ENCODE data around the gene SNX15.

The SNX15 gene

DNA sequence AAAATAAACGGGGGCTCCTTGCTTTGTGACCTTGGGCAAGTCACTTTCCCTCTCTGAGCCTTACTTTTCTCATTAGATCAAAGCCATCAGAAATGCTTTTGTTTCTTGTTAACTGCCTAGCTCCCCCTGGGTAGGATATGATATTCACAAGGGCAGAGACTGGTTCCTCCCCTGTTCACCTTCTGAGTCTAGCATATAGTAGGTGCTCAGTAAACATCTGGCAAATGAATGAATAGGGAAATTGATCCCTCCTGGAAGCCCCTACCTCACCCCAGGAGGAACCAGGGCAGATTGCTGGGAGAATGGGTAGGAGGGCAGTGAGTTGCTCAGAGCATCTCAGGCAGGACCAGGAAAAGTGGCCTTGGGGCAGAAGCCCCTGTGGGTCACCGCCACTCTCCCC, 7.2 kb downstream of the SNX15 start:
- H3K9me3 ChIP-seq = no peaks in the 10 kb centered on the region
- H3K4me3 ChIP-seq (ENCODE audit: low read depth in 1 of 2, low read length in 1 of 2) = no peak overlapping the region
- no peak for TF ChIP-seq CTCF (IDR thresholded peaks at IDR 0.05)
- H3K27ac ChIP-seq = no peak overlapping the region
- no peaks in the 10 kb centered on the region for H3K27me3 ChIP-seq
- H3K36me3 ChIP-seq = peaks cover 58% of the 10 kb centered on the region
- H3K4me1 ChIP-seq (ENCODE audit: control insufficient read depth in 1 of 2, insufficient read depth in 1 of 2, low read depth in 1 of 2, low read length in 1 of 2) = no peaks in the 10 kb centered on the region

DNA sequence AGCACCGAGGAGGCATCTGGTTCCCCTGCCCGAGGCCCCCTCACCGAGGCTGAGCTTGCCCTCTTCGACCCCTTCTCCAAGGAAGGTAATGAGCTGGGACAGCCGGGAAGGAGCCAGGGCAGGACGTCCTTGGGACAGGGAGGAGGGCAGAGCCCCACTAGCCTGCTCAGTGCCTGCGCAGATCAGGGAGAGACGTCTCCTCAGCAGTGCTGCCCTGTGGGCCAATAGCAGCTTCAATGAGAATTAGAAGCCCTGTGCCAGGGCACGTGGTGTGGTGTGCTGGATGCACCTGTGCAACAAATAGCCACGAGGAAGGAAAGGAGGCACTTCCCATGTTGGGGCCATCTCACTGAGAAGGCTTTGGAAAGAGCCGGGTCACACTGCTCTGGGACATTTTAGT, 8.3 kb downstream of the SNX15 start:
- H3K9me3 ChIP-seq = no peaks in the 10 kb centered on the region
- TF ChIP-seq CTCF (IDR thresholded peaks at IDR 0.05) = no peak
- H3K4me1 ChIP-seq (ENCODE audit: control insufficient read depth in 1 of 2, insufficient read depth in 1 of 2, low read depth in 1 of 2, low read length in 1 of 2) = peaks cover 4 to 5% of the 10 kb centered on the region in 2 experiments
- H3K27ac ChIP-seq = no peak overlapping the region
- H3K4me3 ChIP-seq (ENCODE audit: low read depth in 1 of 2, low read length in 1 of 2) = no peak overlapping the region
- H3K36me3 ChIP-seq = peaks cover 58% of the 10 kb centered on the region
- no peaks in the 10 kb centered on the region for H3K27me3 ChIP-seq

GRCh38 chr11:65036931-65037330, 9.7 kb downstream of the SNX15 start:
- Histone ChIP-seq H3K4me1 (ENCODE audit: control insufficient read depth in 1 of 2, insufficient read depth in 1 of 2, low read depth in 1 of 2, low read length in 1 of 2) (peaks cover 11 to 15% of the 10 kb centered on the region in 2 experiments), H3K36me3 (peaks cover 57% of the 10 kb centered on the region), H3K27me3 (no peaks in the 10 kb centered on the region), H3K27ac (no peak overlapping the region), H3K9me3 (no peaks in the 10 kb centered on the region), H3K4me3 (ENCODE audit: low read depth in 1 of 2, low read length in 1 of 2) (no peak overlapping the region)
- no peak for TF ChIP-seq CTCF (IDR thresholded peaks at IDR 0.05)

- no peak for TF ChIP-seq CTCF (IDR thresholded peaks at IDR 0.05)
- peaks cover 24 to 26% of the 10 kb centered on the region in 2 experiments for H3K4me1 ChIP-seq (ENCODE audit: control insufficient read depth in 1 of 2, insufficient read depth in 1 of 2, low read depth in 1 of 2, low read length in 1 of 2)
- H3K36me3 ChIP-seq = peaks cover 28% of the 10 kb centered on the region
- no peaks in the 10 kb centered on the region for H3K27me3 ChIP-seq
- no peaks in the 10 kb centered on the region for H3K9me3 ChIP-seq
- H3K27ac ChIP-seq = peak overlapping the region; percentile 90
- peak overlapping the region; percentile 89 to 99 for H3K4me3 ChIP-seq (ENCODE audit: low read depth in 1 of 2, low read length in 1 of 2)
These were observed 13.2 kb downstream of the SNX15 start for GRCh38 chr11:65040520-65040846.

GRCh38 chr11:65040847-65041622, 13.8 kb downstream of the SNX15 start, which contains the start of gene SAC3D1:
Gene SAC3D1, plus strand, starts transcription at chr11:65041210. Its CDS starts 83 bp downstream, at chr11:65041293.
- Histone ChIP-seq H3K9me3 (no peaks in the 10 kb centered on the region), H3K4me1 (ENCODE audit: control insufficient read depth in 1 of 2, insufficient read depth in 1 of 2, low read depth in 1 of 2, low read length in 1 of 2) (peaks cover 24 to 26% of the 10 kb centered on the region in 2 experiments), H3K27me3 (no peaks in the 10 kb centered on the region), H3K27ac (peak within 1 kb of the TSS; percentile 90), H3K36me3 (peaks cover 23% of the 10 kb centered on the region), H3K4me3 (ENCODE audit: low read depth in 1 of 2, low read length in 1 of 2) (peak within 1 kb of the TSS; percentile 89 to 99)
- TF ChIP-seq CTCF (IDR thresholded peaks at IDR 0.05) = peak; percentile 4

Data from neutrophil (primary cell).